ENCODE measurements around the gene GSAP.
"Not testable (repeated sequence)": the region's sequence is repeated elsewhere in the genome, so short reads cannot be mapped to it uniquely, and the experiment has no call there.

GSAP gene

GRCh38 chr7:77276120-77276519 is 140.0 kb downstream of the GSAP start:
- DNase-seq: no peak

- DNase-seq: not testable (repeated sequence)
Observed at GRCh38 chr7:77275663-77276062, 140.5 kb downstream of the GSAP start.

- DNase-seq: no peak
Observed at GRCh38 chr7:77271766-77272165, 144.4 kb downstream of the GSAP start.

GRCh38 chr7:77270094-77270480 is 146.1 kb downstream of the GSAP start:
- no peak for DNase-seq

GRCh38 chr7:77269360-77270093 is 146.6 kb downstream of the GSAP start:
- DNase-seq: no peak

- no peak for DNase-seq
Observed at GRCh38 chr7:77266291-77266794, 149.8 kb downstream of the GSAP start.

- DNase-seq: no peak
Observed at GRCh38 chr7:77265666-77266065, 150.5 kb downstream of the GSAP start.

GRCh38 chr7:77262316-77262715 is 153.8 kb downstream of the GSAP start:
- DNase-seq: no peak

Measured in activated effector memory CD4-positive, alpha-beta T cell treated with Interleukin-2 at 50 U/mL for 16 hours (primary cell).